Astrocyte of the cerebellum (primary cell): Measurements from ENCODE around the gene EYA4.

ENCODE experiments used
- DNase-seq: peaks from one replicate; pipeline ENCODE4 v3.0.0-alpha.2; 2011; ENCODE audit warnings: low read depth
- H3K4me3 ChIP-seq: 2 replicates; pipeline ENCODE4 v1.5.1; 2011; ENCODE audit warnings: mild to moderate bottlenecking, low read depth, low read length, moderate library complexity
- in situ Hi-C: cut with HindIII; loops from 2 replicates; pipeline ENCODE4 v1.10.0; 2017; ENCODE audit warnings: low sequenced_read_pairs
- TF ChIP-seq, protein P1 (sequence below): IDR thresholded peaks from 2 replicates; pipeline ENCODE4 v1.5.1; 2012; ENCODE audit warnings: low read length, low read depth, moderate library complexity, mild to moderate bottlenecking; ENCODE audit errors: missing control alignments

Gene EYA4

DNA sequence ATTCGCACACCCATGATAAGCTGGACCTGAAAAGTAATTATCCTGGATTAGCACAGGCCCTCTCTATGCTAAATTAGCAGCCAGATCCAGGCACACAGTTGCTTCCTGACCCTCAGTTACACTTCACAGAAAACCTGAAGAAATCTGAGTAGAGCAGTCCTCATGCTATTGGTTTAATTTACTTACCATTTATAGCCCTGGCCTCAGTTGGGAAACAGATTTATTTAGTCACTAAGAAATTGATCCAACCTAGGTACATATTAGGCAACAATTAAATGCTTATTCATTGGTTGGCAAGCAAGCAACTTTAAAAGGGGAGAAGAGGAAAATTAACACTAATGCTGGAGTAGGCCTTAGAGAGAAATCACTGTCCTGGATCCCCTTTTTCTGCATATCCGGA lies 15.6 kb upstream of the EYA4 start:
- H3K4me3 ChIP-seq = no peak overlapping the region
- in situ Hi-C loops = no loop called here
- DNase-seq = no peak
- TF ChIP-seq, protein P1, sequence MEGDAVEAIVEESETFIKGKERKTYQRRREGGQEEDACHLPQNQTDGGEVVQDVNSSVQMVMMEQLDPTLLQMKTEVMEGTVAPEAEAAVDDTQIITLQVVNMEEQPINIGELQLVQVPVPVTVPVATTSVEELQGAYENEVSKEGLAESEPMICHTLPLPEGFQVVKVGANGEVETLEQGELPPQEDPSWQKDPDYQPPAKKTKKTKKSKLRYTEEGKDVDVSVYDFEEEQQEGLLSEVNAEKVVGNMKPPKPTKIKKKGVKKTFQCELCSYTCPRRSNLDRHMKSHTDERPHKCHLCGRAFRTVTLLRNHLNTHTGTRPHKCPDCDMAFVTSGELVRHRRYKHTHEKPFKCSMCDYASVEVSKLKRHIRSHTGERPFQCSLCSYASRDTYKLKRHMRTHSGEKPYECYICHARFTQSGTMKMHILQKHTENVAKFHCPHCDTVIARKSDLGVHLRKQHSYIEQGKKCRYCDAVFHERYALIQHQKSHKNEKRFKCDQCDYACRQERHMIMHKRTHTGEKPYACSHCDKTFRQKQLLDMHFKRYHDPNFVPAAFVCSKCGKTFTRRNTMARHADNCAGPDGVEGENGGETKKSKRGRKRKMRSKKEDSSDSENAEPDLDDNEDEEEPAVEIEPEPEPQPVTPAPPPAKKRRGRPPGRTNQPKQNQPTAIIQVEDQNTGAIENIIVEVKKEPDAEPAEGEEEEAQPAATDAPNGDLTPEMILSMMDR = no peak

DNA sequence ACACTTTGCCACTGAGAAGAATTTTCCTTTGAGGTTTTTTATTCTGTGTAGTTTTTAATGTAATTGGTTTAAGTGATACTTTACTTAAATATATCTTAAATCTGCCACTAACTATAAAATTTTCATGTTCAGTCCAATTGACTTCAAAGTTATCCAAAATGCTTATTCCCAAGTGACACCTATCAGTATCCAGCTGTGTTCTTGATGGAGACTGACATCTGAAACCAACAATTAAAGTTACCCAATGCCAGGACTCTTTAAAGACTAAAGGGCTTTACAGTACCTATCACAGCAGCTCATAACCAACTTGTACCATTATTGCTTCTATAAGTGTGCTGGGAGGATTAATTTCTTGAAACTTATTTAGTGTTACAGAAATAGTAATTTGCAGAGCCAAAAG lies 13.8 kb upstream of the EYA4 start:
- in situ Hi-C loops = no loop called here
- no peak for DNase-seq
- no peak overlapping the region for H3K4me3 ChIP-seq
- TF ChIP-seq, protein P1 = no peak

DNA sequence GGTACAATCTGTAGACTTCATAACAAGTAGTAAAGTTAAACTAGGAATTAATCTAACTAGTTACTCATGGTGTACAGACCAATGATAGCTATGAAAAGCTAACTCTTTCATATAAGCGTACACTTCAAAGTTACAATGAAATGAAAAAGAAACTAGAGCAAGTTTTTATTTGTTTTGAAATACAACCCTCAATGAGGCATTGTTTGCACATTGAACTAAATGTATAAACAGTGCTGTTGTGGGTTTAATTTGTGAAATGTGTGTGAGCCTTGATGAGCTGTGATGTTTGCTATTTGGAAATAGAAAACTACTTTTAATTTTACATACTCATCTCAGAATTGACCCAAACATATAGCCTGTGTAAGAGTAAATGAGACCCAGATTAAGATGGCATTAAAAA lies 11.1 kb upstream of the EYA4 start:
- no peak for DNase-seq
- TF ChIP-seq, protein P1 = no peak
- in situ Hi-C loops = no loop called here
- no peak overlapping the region for H3K4me3 ChIP-seq

DNA sequence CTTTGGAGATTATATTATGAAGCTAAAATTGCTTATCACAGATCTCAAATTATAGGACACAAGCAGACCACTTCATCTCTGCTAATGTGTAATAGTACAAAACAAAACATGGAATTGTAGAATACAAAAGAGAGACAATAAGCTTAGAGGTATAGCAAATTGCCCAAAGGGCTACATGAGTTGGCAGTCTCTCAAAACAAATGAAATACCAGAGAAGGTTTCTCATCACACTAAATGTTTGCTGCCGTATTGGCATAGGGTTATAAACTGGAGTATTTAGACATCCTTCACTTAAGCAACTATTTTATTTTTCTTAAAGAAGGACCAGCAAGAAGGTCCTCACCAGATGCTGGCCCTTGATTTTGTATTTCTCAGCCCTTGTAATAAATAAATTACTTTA lies 5.9 kb upstream of the EYA4 start:
- DNase-seq = no peak
- TF ChIP-seq, protein P1 = no peak
- in situ Hi-C loops = no loop called here
- no peak overlapping the region for H3K4me3 ChIP-seq

DNA sequence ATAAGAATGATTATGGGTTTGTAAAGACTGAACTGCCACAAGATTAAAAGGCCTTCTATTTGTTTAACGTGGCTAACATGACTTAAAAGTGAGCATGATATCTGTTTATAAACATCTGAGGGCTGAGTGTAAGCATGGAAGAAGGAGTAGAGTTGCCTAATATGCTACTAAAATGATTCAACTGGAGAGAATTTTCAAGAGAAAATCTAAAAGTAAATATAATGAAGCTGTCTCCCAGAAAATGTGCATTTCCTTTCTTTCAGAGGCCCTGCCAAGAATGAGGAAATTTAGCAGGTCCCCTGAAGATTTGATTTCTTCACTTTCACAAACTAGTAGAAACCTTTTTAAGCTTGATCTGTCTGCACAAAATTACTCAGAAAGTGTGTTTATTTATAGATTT lies 4.2 kb upstream of the EYA4 start:
- in situ Hi-C loops = no loop called here
- DNase-seq = no peak
- no peak overlapping the region for H3K4me3 ChIP-seq
- TF ChIP-seq, protein P1 = no peak

DNA sequence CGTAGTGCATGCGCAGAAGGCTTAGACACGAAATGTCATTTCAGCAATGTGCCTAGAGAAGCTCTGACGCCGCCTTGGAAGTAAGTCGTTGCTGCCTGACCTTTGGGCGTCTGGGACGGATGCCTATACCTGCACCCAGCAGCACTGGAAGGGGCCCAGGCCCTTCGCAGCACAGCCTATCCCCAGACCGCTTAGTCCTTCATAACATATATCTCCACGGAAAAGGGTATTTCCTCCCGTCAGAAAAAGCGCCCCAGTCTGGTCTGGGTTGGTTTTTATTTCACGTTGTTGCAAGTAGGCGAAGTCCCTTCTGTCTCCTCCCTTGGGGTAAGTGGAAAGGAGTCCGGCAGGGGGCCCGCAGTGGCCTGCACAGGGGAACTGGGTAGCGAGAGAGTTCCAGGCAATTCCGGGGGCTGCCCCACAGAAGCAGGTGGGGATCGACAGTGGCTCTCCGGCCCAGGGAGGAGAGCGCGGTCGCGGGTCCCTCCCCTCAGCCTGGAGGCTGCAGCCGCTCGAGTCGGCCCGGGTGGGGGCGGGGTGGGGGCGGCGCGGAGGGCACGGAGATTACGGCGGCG lies 559 bp upstream of the EYA4 start:
- DNase-seq = no peak
- in situ Hi-C loops = no loop called here
- TF ChIP-seq, protein P1 = peak; percentile 22
- peak overlapping the region; percentile 55 for H3K4me3 ChIP-seq
